HepG2 (cell line): ENCODE data around the gene RPL23. TPM values are rescaled to one million over a fixed set of nuclear protein-coding genes. Genes with fewer than 3 reads are reported as not detected.

Experiments used
- ATM ChIP-seq: fragments of 450-650 bp; IDR thresholded peaks from 2 replicates; pipeline ENCODE4 v1.7.1; 2017; ENCODE audit warnings: mild to moderate bottlenecking, borderline replicate concordance
- DMAP1 ChIP-seq: IDR thresholded peaks from 2 replicates; pipeline ENCODE4 v1.6.1; 2016
- DR1 ChIP-seq: sonication (generic); formaldehyde crosslinking; IDR thresholded peaks from 2 replicates; pipeline ENCODE4 v1.8.0; 2021; ENCODE audit warnings: mild to moderate bottlenecking, missing genetic modification reagents, inconsistent platforms
- ESRRA ChIP-seq: sonication (generic); formaldehyde crosslinking; IDR thresholded peaks from 2 replicates; pipeline ENCODE4 v1.5.1; 2020; ENCODE audit warnings: mild to moderate bottlenecking, low read depth, missing genetic modification reagents
- KDM5A ChIP-seq: fragments of 200-600 bp; sonication (generic); IDR thresholded peaks from 2 replicates; pipeline ENCODE4 v1.7.0; 2018; ENCODE audit warnings: antibody characterized with exemption, mild to moderate bottlenecking, low read length, borderline replicate concordance
- NR0B2 ChIP-seq: sonication (generic); formaldehyde crosslinking; IDR thresholded peaks from 2 replicates; pipeline ENCODE4 v1.4.0; 2020; ENCODE audit warnings: mild to moderate bottlenecking, missing genetic modification reagents
- POGZ ChIP-seq: sonication (generic); formaldehyde crosslinking; IDR thresholded peaks from 2 replicates; pipeline ENCODE4 v1.4.0; 2020; ENCODE audit warnings: mild to moderate bottlenecking, missing genetic modification reagents
- RXRA ChIP-seq: sonication (generic); formaldehyde crosslinking; IDR thresholded peaks from 2 replicates; pipeline ENCODE4 v1.5.1; 2020; ENCODE audit warnings: missing genetic modification reagents
- U2AF1 ChIP-seq: fragments of 200-400 bp; formaldehyde crosslinking; optimal IDR thresholded peaks from 2 replicates; pipeline ENCODE3; 2017; ENCODE audit warnings: mild to moderate bottlenecking, low read depth, low read length
- ZFYVE20 ChIP-seq: sonication (generic); formaldehyde crosslinking; IDR thresholded peaks from 2 replicates; pipeline ENCODE4 v1.8.0; 2023; ENCODE audit warnings: low read depth, mild to moderate bottlenecking, moderate library complexity, missing genetic modification reagents, borderline replicate concordance
- ZKSCAN8 ChIP-seq: IDR thresholded peaks from 2 replicates; pipeline ENCODE4 v1.6.1; 2016; ENCODE audit warnings: borderline replicate concordance, missing genetic modification reagents, missing compliant biosample characterization
- ZNF24 ChIP-seq: fragments of 450-650 bp; IDR thresholded peaks from 2 replicates; pipeline ENCODE4 v1.6.1; 2017; ENCODE audit warnings: antibody characterized with exemption, mild to moderate bottlenecking
- ZNF251 ChIP-seq: sonication (generic); formaldehyde crosslinking; IDR thresholded peaks from 2 replicates; pipeline ENCODE4 v1.9.0; 2021; ENCODE audit warnings: mild to moderate bottlenecking, missing genetic modification reagents
- ZNF350 ChIP-seq: sonication (generic); formaldehyde crosslinking; IDR thresholded peaks from 2 replicates; pipeline ENCODE4 v1.4.0; 2020; ENCODE audit warnings: mild to moderate bottlenecking, low read depth, missing genetic modification reagents, borderline replicate concordance
- ZNF501 ChIP-seq: sonication (generic); formaldehyde crosslinking; IDR thresholded peaks from 2 replicates; pipeline ENCODE4 v1.5.1; 2020; ENCODE audit warnings: mild to moderate bottlenecking, moderate library complexity, missing genetic modification reagents
- ZNF710 ChIP-seq: sonication (generic); formaldehyde crosslinking; IDR thresholded peaks from 2 replicates; pipeline ENCODE4 v1.5.0; 2020; ENCODE audit warnings: mild to moderate bottlenecking, missing genetic modification reagents, borderline replicate concordance
- ZSCAN20 ChIP-seq: sonication (generic); formaldehyde crosslinking; IDR thresholded peaks from 2 replicates; pipeline ENCODE4 v1.4.0; 2020; ENCODE audit warnings: missing genetic modification reagents, mild to moderate bottlenecking, borderline replicate concordance
- ZSCAN25 ChIP-seq: sonication (generic); formaldehyde crosslinking; IDR thresholded peaks from 2 replicates; pipeline ENCODE4 v1.8.0; 2022; ENCODE audit warnings: mild to moderate bottlenecking, missing genetic modification reagents
- polyA plus RNA-seq, 8 experiments: library from polyadenylated mRNA; depleted of rRNA in 3 of 8; stranded (reverse) in 7 of 8; unstranded in 1 of 8; fragments of >200 nt; fragmentation: Illumina TruSeq in 4 of 8; extraction: Trizol in 4 of 8; gene quantifications; 2 replicates each; pipeline versions ENCODE4 v1.2.1 to v1.2.3, GENCODE V29; 2011 to 2016; ENCODE audit warnings: low read depth in 4 of 8, missing spikeins in 1 of 8, mixed read lengths in 1 of 8; ENCODE audit not compliant: insufficient read depth in 1 of 8
- total RNA-seq, 5 experiments: library from RNA; depleted of rRNA; stranded (reverse); fragments of >200 nt; fragmentation: Illumina TruSeq; extraction: Trizol; gene quantifications; 2 replicates each; pipeline ENCODE4 v1.2.3, GENCODE V29; 2016; ENCODE audit warnings: low read depth in 1 of 5
- TF ChIP-seq, protein P1 (sequence below): sonication (generic); formaldehyde crosslinking; IDR thresholded peaks from 2 replicates; pipeline ENCODE4 v1.5.1; 2020; ENCODE audit warnings: missing genetic modification reagents, mild to moderate bottlenecking, borderline replicate concordance
- TF ChIP-seq, protein P2 (sequence below): sonication (generic); formaldehyde crosslinking; IDR thresholded peaks from 2 replicates; pipeline ENCODE4 v1.4.0; 2020; ENCODE audit warnings: missing genetic modification reagents
- TF ChIP-seq, protein P3 (sequence below): sonication (generic); formaldehyde crosslinking; IDR thresholded peaks from 2 replicates; pipeline ENCODE4 v1.4.0; 2020; ENCODE audit warnings: missing genetic modification reagents, mild to moderate bottlenecking, borderline replicate concordance

RPL23 gene
- total and polyA plus RNA-seq, 2 of the 13 experiments (the other 11 are each of a cell fraction or from before 2014, with no cell fraction given): 2,790 to 4,860 TPM

DNA sequence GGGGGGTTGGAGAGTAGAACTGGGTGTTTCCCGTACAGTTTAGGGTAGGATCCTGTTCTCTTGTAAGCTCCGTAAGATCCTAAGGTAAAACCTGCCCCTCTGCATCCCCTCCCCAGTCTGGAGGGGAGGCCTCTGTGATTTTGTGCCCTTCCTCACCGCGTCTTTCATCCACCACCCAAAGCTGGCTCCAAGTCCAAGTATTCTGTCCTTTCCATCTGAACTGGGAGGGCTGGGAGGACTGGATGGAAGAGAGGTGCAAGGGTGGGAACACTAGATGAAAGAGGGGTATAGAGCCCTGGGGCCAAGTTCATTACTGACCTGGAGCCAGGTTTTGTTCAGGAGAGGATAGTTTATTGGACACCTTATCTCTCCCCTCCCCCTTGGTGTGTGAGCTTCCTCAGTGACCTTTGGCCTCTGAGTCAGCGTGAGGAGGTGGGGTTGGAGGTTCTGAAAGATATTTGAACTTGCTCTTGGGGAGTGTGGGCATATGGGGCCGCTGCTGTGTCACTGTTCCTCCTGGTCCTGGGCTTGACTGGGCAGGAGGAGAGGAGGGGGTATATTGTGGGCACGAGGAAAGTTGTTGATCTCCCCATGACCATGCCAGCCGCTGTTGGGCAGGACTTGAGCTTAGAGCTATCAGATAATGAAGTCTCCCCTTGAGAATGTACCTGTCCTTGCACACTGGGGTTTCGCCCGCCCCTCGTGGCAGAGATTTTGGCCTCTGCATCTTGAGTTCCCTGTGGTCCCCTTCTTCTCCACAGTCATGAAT, 17.9 kb upstream of the RPL23 start (continued):
- TF ChIP-seq, protein P1, sequence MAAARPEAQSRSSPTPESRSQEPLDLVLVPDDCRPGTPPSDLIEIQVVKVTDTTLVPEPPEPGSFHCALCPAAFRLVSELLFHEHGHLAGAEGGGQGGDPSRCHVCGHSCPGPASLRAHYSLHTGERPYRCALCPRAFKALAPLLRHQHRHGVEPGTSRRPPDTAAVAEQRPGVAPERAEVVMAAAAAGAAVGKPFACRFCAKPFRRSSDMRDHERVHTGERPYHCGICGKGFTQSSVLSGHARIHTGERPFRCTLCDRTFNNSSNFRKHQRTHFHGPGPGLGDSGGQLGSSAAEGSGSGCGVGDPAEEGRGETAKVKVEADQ: no peak
- TF ChIP-seq ATM (no peak), DMAP1 (CRISPR knock-in tag) (peak; percentile 81; the same call in 1 of the 2 replicates), ZNF710 (CRISPR knock-in tag) (peak; percentile 60; the same call in 1 of the 2 replicates), POGZ (CRISPR knock-in tag) (peak; percentile 24; the same call in 1 of the 2 replicates), NR0B2 (no peak), ZNF350 (CRISPR knock-in tag) (peak; percentile 87), RXRA (CRISPR knock-in tag) (peak; percentile 97), U2AF1 (no peak), KDM5A (peak; percentile 66; the same call in 1 of the 2 replicates), ZNF251 (CRISPR knock-in tag) (no peak), ZSCAN20 (no peak), DR1 (CRISPR knock-in tag) (no peak), ZNF24 (no peak), ZSCAN25 (CRISPR knock-in tag) (peak; percentile 66; the same call in 1 of the 2 replicates), ZNF501 (CRISPR knock-in tag) (peak; percentile 77; the same call in 1 of the 2 replicates), ZKSCAN8 (peak; percentile 86; the same call in 1 of the 2 replicates), ZFYVE20 (no peak), ESRRA (peak; percentile 25; the same call in 1 of the 2 replicates)
- TF ChIP-seq, protein P2, sequence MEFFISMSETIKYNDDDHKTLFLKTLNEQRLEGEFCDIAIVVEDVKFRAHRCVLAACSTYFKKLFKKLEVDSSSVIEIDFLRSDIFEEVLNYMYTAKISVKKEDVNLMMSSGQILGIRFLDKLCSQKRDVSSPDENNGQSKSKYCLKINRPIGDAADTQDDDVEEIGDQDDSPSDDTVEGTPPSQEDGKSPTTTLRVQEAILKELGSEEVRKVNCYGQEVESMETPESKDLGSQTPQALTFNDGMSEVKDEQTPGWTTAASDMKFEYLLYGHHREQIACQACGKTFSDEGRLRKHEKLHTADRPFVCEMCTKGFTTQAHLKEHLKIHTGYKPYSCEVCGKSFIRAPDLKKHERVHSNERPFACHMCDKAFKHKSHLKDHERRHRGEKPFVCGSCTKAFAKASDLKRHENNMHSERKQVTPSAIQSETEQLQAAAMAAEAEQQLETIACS: peak; percentile 77
- TF ChIP-seq, protein P3, sequence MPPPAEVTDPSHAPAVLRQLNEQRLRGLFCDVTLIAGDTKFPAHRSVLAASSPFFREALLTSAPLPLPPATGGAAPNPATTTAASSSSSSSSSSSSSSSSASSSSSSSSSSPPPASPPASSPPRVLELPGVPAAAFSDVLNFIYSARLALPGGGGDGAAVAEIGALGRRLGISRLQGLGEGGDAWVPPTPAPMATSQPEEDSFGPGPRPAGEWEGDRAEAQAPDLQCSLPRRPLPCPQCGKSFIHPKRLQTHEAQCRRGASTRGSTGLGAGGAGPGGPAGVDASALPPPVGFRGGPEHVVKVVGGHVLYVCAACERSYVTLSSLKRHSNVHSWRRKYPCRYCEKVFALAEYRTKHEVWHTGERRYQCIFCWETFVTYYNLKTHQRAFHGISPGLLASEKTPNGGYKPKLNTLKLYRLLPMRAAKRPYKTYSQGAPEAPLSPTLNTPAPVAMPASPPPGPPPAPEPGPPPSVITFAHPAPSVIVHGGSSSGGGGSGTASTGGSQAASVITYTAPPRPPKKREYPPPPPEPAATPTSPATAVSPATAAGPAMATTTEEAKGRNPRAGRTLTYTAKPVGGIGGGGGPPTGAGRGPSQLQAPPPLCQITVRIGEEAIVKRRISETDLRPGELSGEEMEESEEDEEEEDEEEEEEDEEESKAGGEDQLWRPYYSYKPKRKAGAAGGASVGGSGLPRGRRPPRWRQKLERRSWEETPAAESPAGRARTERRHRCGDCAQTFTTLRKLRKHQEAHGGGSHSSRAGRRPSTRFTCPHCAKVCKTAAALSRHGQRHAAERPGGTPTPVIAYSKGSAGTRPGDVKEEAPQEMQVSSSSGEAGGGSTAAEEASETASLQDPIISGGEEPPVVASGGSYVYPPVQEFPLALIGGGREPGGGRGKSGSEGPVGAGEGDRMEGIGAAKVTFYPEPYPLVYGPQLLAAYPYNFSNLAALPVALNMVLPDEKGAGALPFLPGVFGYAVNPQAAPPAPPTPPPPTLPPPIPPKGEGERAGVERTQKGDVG (CRISPR knock-in tag): no peak
